Measurements from ENCODE around the gene ARHGAP27.

Gene ARHGAP27

DNA sequence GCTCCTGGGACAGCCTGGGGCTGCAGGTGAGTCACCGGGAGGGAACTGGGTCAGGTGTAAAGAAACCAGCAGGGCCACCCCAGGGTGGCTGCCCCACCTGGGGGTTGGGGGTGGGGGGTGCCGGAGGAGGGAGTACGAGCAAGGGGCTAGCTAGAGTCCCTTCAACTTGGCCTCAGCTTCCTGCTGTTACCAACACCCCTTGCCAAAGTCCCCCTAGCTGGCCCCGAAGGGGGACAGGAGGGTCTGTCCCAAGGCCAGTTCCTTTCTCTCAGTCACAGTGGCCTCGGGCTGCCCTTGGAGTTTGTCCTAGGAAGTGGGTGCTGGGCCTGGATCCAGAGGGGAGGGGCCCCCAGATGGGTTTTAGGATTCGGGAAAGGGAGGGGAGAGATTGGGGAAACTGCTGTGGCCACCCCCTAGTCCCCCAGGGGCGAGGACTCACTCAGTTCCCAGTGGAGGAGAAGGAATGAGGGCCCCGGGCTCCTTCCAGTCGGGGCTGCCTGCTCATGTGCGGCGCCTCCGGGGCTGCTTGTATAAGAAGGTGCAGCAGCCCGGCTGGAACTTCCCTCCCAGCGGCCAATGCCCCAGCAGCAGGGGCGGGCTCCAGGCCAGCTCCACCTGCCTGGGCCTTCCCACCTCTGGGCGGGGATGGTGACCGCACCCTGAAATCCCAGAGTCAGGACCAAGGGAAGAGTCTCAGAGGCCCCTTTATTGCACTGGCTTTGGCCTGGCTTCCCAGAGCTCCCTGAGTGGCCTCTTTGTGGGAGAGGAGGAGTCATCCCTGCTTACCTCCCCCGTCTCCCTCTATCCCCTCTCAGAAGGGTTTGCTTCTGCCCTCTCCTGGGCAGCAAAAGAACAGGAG is 7.3 kb downstream of the ARHGAP27 start:
- TF ChIP-seq, protein P1, sequence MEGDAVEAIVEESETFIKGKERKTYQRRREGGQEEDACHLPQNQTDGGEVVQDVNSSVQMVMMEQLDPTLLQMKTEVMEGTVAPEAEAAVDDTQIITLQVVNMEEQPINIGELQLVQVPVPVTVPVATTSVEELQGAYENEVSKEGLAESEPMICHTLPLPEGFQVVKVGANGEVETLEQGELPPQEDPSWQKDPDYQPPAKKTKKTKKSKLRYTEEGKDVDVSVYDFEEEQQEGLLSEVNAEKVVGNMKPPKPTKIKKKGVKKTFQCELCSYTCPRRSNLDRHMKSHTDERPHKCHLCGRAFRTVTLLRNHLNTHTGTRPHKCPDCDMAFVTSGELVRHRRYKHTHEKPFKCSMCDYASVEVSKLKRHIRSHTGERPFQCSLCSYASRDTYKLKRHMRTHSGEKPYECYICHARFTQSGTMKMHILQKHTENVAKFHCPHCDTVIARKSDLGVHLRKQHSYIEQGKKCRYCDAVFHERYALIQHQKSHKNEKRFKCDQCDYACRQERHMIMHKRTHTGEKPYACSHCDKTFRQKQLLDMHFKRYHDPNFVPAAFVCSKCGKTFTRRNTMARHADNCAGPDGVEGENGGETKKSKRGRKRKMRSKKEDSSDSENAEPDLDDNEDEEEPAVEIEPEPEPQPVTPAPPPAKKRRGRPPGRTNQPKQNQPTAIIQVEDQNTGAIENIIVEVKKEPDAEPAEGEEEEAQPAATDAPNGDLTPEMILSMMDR (IDR thresholded peaks at IDR 0.05): no peak

DNA sequence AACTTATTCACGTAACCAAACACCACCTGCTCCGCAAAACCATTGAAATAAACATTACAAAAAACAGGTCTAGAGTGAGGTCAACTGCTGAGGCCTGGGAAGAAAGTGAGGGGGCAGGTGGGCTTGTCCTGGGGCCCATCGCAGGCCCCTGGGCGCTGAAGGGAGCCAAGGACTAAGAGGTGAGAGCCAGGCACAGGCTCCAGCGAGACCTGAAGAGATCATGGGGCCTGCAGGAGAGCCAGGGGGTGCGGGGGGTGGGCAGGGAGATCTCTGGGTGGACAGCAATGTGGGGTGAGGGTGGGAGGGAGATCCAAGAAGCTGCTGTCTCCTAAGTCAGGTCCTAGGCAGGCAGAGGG is 7.9 kb downstream of the ARHGAP27 start:
- TF ChIP-seq, protein P1 (IDR thresholded peaks at IDR 0.05): no peak

DNA sequence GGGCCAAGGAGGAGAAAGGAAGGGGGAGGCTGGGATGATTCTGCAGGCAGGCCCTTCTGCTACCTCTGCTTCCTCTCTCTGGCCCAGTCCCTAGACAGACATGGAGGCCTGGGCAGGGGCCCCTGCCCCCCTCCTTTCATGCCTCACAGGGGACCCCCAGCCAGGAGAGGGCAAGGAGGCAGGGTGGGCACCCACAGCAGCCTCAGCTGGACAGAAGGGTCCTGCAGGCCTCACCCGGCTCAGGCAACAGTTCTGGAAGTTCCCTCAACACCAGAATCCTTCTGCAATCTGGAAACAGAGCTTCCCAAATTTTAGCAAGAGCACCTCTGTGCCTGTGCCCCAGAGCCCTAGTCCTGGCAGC is 8.7 kb downstream of the ARHGAP27 start:
- TF ChIP-seq, protein P1 (IDR thresholded peaks at IDR 0.05): no peak

GRCh38 chr17:45423304-45423974 is 9.2 kb downstream of the ARHGAP27 start:
- TF ChIP-seq, protein P1 (IDR thresholded peaks at IDR 0.05): no peak

DNA sequence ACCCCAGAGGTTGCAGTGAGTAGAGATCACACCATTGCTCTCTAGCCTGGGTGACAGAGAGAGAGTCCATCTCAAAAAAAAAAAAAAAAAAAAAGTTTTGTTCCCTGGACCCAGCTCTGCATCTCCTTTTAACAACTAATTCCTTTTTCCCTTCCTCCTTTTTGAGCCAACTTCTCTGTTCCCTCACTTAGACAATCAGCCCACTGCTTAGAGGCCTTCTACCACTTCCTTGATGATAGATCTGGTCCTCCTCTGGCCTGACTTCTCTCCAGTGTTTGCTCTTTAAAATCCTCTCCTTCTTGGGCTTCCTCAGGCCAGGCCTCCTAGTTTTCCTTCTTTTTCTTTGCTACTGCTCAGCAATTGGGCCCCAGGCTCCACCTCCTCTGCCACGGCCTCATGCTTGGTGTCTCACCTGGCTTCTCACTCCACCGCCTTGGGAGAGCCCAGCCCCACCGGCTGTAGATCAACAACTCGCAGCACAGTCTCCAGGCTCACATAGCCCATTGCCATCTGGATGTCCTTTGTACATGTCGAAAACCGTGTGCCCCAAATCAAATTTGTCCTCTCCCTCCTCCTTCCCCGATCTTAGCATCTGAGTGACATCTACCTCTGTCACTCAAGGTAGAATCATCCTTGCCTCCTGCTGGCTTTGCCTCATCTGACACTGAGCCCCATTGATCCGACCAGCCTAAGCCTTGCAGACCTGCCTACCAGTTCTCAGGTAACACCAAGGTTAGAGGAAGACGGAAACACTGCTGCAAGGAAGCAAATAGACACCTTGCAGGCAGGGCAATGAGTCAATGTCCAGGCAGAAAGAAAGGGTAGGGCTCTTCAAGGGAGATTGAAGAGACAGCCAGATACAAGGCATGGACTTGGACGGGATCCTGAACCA is 17.4 kb downstream of the ARHGAP27 start:
- TF ChIP-seq, protein P1 (IDR thresholded peaks at IDR 0.05): no peak

DNA sequence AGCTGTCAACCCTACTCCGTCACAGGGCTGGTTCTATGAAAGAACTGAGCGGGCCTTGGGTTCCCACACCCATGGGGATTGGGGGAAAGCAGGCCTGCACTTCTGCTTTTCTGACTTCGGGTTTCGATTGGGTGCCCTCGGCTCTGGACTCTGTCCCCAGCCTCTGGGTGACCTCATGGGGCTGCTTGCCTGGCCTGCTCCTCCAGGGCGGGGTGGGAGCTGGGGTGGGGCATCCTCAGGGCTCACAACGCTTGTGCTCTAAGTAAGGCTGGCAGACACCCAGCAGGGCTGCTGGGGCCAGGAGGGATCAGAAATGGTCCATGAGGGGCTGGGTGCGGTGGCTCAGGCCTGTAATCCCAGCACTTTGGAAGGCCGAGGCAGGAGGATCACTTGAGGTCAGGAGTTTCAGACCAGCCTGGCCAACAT is 19.2 kb downstream of the ARHGAP27 start:
- TF ChIP-seq, protein P1 (IDR thresholded peaks at IDR 0.05): no peak

- TF ChIP-seq, protein P1 (IDR thresholded peaks at IDR 0.05): no peak
These were observed 21.1 kb downstream of the ARHGAP27 start for GRCh38 chr17:45411348-45412105.

All from LNCAP (cell line).